ENCODE measurements around the gene GTF2H4. TPM values are rescaled to one million over a fixed set of nuclear protein-coding genes. Genes with fewer than 3 reads are reported as not detected.

Gene GTF2H4
- total and polyA plus RNA-seq, 8 donors, result 9.4 to 45.8 (median 16.5) TPM

DNA sequence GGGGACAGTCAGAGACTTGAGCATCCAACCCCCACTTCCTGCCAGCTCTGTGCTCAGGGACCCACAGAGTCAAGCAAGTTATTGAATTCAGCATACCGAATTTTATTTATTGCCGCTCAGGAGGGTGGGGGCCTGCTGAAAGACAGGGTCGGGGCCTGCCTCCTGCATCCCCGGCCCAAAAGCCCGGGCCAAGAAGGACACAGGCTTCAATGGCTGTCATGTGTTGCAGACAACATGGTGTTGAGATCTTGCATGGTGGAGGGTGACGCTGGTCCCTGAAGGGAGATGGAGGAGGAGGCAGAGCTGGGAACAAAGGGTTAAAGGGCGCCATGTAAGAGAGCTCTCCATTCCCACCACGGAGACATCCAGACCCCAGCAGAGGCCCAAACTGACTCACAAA lies 23.3 kb downstream of the GTF2H4 start:
- no peaks in the 10 kb centered on the region for H3K27me3 ChIP-seq
- TF ChIP-seq, protein P1, sequence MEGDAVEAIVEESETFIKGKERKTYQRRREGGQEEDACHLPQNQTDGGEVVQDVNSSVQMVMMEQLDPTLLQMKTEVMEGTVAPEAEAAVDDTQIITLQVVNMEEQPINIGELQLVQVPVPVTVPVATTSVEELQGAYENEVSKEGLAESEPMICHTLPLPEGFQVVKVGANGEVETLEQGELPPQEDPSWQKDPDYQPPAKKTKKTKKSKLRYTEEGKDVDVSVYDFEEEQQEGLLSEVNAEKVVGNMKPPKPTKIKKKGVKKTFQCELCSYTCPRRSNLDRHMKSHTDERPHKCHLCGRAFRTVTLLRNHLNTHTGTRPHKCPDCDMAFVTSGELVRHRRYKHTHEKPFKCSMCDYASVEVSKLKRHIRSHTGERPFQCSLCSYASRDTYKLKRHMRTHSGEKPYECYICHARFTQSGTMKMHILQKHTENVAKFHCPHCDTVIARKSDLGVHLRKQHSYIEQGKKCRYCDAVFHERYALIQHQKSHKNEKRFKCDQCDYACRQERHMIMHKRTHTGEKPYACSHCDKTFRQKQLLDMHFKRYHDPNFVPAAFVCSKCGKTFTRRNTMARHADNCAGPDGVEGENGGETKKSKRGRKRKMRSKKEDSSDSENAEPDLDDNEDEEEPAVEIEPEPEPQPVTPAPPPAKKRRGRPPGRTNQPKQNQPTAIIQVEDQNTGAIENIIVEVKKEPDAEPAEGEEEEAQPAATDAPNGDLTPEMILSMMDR (IDR thresholded peaks at IDR 0.05), result no peak
- no peaks in the 10 kb centered on the region for H3K9me3 ChIP-seq
- FAIRE-seq (no peak), ATAC-seq (no peak), DNase-seq (no peak)
- peak overlapping the region in 2 of 4 donors; percentile 42 to 61 for H3K27ac ChIP-seq
- H3K4me3 ChIP-seq, result no peak overlapping the region
- WGBS, 2 donors, result 61 to 69% methylated on average over 8 of the region's 8 CpGs
- peaks cover 0 to 6% (median 0%) of the 10 kb centered on the region in 3 donors for H3K4me1 ChIP-seq
- intact Hi-C loops (cut with DNase I), result loop anchor here in 1 of 3 donors (10.0 kb wide), 1 partner anchor 134 kb away; no protein-coding TSS in a partner anchor
- H3K36me3 ChIP-seq, result no peaks in the 10 kb centered on the region

DNA sequence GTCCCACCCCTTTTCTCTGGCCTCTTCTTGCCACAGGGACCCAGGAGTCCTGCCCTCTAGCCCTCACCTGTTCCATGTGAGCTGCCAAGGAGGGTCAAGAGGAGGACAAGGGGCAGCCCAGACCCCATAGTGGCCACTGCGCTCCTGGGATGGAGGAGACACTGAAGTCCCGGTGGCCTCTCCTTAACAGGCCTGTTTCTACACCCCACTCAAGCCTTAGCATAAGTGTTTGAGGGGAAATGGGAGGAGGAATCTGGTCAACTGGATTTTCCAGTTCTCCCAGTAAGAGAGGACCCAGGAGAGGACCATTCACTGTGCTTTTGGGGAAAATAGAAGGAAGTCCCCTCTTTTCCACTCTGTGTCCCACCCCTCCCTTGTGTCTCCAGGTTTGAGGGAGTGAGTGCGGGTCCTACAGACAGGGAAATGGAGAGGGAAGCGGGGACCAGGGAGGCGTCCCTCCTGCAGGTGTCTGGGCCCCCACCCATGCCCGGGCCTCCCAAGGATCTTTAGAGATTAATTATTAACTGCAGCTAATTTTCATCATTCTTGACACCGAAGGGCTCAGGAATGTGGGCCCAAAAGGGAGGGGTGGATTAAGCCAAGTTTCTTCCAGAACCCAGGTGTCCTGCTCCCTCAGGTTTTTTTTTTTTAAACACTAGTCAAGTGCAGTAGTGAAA lies 24.1 kb downstream of the GTF2H4 start, which contains the start of gene SFTA2:
Gene SFTA2, minus strand, starts transcription at position 202 of the 677 bp plus-strand sequence. Its CDS starts 74 bp downstream, at position 128.
- DNase-seq (no peak), ATAC-seq (peak; percentile 59 to 79 (median 68)), FAIRE-seq (no peak)
- intact Hi-C loops (cut with DNase I), result loop anchor here in 1 of 3 donors (10.0 kb wide), 1 partner anchor 133 kb away; no protein-coding TSS in a partner anchor
- H3K36me3 ChIP-seq, result no peaks in the 10 kb centered on the region
- 47 to 61% methylated on average over 7 of the region's 7 CpGs for WGBS, 2 donors
- TF ChIP-seq, protein P1 (IDR thresholded peaks at IDR 0.05), result no peak
- no peak within 1 kb of the TSS for H3K4me3 ChIP-seq
- H3K9me3 ChIP-seq, result no peaks in the 10 kb centered on the region
- peak within 1 kb of the TSS; percentile 26 to 61 (median 42) for H3K27ac ChIP-seq
- H3K27me3 ChIP-seq, result no peaks in the 10 kb centered on the region
- H3K4me1 ChIP-seq, result peaks cover 0 to 6% (median 0%) of the 10 kb centered on the region in 3 donors

DNA sequence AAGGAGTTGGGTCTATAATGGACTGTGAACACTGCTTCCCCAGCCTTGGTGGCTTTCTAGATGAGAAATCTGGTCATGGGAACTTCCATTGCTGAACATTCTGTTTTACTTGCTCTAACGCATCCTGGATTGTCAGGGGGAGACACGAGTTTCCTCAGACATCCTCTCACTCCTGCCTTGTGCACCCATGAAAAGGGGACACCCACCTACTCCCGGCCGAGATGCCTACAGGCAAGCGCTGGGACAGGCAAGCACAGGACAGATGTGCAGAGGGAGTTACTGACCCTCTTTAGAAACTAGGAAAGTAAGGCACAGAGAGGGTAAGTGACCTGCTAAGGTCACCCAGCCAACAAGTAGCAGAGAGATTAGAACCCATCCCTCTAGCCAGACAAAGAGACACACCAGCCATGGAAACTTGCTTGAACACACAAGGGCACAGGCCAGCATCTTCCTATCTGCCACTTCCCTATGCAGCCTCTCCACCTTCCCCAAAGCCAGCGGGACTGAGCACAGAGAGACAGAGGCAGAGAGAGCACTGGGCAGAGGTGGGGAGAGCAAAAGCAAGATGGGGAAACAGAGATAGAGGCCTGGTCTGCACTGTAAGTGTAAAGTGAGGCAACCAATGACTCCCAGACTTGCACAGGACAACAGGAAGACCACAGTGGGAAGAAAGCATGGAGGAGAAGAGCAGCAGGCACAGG lies 24.8 kb downstream of the GTF2H4 start:
- Histone ChIP-seq H3K27me3 (no peaks in the 10 kb centered on the region), H3K4me1 (peaks cover 0 to 6% (median 0%) of the 10 kb centered on the region in 3 donors), H3K36me3 (no peaks in the 10 kb centered on the region), H3K27ac (peak overlapping the region in 3 of 4 donors; percentile 26 to 61 (median 42)), H3K4me3 (no peak overlapping the region), H3K9me3 (no peaks in the 10 kb centered on the region)
- intact Hi-C loops (cut with DNase I), result loop anchor here in 1 of 3 donors (10.0 kb wide), 1 partner anchor 132 kb away; no protein-coding TSS in a partner anchor
- FAIRE-seq (no peak), ATAC-seq (no peak), DNase-seq (no peak)
- TF ChIP-seq, protein P1 (IDR thresholded peaks at IDR 0.05), result no peak
- WGBS, 2 donors, result 71% methylated on average over 6 of the region's 6 CpGs

DNA sequence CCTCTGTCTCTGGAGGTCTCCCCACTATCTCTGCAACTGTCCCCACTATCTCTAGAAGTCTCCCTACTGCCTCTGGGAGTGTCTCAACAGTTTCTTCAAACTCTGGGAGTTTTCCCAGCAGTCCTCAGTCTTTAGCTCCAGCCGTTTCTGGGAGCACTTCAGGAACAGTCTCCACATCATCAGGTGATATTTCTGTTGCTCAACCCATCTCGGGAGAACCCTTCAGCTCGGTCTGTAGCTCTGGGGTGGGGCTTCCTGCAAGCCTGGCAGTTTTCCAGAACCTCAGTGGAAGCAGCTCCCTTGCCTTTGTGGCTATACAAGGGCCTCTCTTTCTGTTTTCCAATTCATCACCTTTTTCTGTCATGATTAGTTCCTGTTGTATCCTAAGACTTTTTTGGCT lies 27.0 kb downstream of the GTF2H4 start:
- Histone ChIP-seq H3K27ac (no peak overlapping the region), H3K4me1 (peaks cover 0 to 6% (median 0%) of the 10 kb centered on the region in 3 donors), H3K27me3 (no peaks in the 10 kb centered on the region), H3K9me3 (no peaks in the 10 kb centered on the region), H3K4me3 (no peak overlapping the region), H3K36me3 (no peaks in the 10 kb centered on the region)
- WGBS, 2 donors, result 35 to 38% methylated on average over 3 of the region's 3 CpGs
- no peak for FAIRE-seq
- intact Hi-C loops (cut with DNase I), result loop anchor here in 1 of 3 donors (10.0 kb wide), 1 partner anchor 130 kb away; no protein-coding TSS in a partner anchor
- no peak for ATAC-seq
- no peak for DNase-seq
- TF ChIP-seq, protein P1 (IDR thresholded peaks at IDR 0.05), result no peak

Measured in pancreas (tissue), 10 donors.